Testis (tissue), 2 donors: ENCODE results near the gene CMTM8.

ENCODE experiments used
- CTCF ChIP-seq, 3 experiments: fragments of 450-650 bp in 2 of 3; fragments of 200-600 bp in 1 of 3; sonication (generic) in 1 of 3; IDR thresholded peaks; one replicate each; pipeline ENCODE4 v1.5.1; 2016 to 2019; ENCODE audit warnings: antibody characterized with exemption in 3 of 3, mild to moderate bottlenecking in 2 of 3, moderate library complexity in 1 of 3
- POLR2A ChIP-seq: fragments of 450-650 bp; IDR thresholded peaks from one replicate; pipeline ENCODE4 v1.6.1; 2017; ENCODE audit warnings: antibody characterized with exemption, mild to moderate bottlenecking, moderate library complexity

GRCh38 chr3:32275506-32275905, 37.0 kb downstream of the CMTM8 start:
- no peak for TF ChIP-seq CTCF (IDR thresholded peaks at IDR 0.05)
- TF ChIP-seq POLR2A, result no peak
